ENCODE measurements around the gene RSPH1.

Gene RSPH1

DNA sequence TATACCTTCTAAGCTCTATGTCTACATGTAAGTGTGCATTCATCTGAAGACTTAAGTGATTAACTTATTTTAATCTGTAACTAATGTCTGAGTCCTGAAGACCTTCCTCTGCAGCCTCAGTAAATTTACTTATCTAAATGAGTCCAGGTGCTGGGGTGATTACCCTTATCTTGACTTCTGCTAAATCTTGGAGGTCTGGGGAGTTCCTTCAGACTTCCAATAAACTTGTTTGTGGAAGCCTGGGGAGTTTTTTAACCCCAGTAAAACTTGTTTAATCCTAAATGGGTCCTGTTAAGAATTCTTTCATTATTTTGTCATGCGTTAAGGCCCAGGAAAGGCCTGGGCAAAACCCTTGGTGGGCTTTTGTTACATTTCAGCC is 37.0 kb downstream of the RSPH1 start:
- in situ Hi-C loops (cut with HindIII; ENCODE audit: low pct_ligation_motif_present, low pct_unique_long_range_greater_than_20kb, low sequenced_read_pairs) = no loop called here
- DNase-seq = no peak

- in situ Hi-C loops (cut with HindIII; ENCODE audit: low pct_ligation_motif_present, low pct_unique_long_range_greater_than_20kb, low sequenced_read_pairs) = no loop called here
- no peak for DNase-seq
These were observed 39.6 kb downstream of the RSPH1 start for GRCh38 chr21:42456457-42456856.

GRCh38 chr21:42455754-42456440 is 40.1 kb downstream of the RSPH1 start:
- no peak for DNase-seq
- in situ Hi-C loops (cut with HindIII; ENCODE audit: low pct_ligation_motif_present, low pct_unique_long_range_greater_than_20kb, low sequenced_read_pairs) = no loop called here

DNA sequence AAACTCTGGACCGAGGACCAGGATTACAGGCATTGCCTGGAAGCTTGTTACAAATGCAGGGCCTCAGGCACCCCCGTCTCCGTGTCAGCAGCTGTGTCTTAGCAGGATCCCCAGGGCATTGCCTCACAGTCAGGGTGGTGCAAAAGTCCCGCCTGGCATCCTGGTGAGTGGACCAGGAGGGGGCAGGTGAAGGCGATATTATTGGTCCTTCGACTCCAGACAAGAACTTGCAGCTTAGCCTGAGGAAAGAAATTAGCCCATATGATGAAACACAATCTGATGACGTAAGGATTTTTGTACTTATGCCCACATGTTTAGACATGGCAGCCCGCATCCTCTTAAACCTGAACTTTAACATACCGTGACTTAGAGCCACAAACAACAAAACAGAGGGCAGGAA is 40.8 kb downstream of the RSPH1 start:
- in situ Hi-C loops (cut with HindIII; ENCODE audit: low pct_ligation_motif_present, low pct_unique_long_range_greater_than_20kb, low sequenced_read_pairs) = no loop called here
- DNase-seq = no peak

GRCh38 chr21:42454786-42455185 is 41.2 kb downstream of the RSPH1 start:
- no peak for DNase-seq
- in situ Hi-C loops (cut with HindIII; ENCODE audit: low pct_ligation_motif_present, low pct_unique_long_range_greater_than_20kb, low sequenced_read_pairs) = no loop called here

DNA sequence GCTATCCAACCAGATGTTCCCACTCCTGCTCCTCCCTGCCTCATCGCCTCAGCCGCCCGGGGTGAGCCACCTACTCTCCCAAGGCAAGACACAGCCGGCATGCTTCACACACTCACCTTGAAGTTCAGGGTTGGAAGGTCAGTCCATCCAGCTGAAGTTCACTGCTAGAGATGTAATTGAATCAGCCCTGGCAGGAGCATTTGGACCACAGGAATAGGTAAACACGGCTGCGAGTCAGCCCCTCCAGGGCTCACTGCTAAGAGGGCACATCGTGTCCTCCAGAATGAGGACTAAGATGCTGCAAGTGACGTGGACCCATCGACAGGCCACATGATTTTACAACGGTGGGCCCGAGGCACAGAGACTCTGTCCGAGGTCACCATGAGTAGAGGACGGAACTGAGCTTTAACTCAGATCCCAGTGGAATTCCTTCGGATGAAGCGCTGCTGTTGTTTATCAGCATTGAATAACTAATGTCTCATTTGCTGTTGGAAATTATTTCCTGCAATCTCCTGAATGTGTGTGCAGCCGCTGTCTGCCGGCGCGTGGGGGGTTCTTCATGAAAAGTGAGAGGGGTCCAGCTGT is 41.9 kb downstream of the RSPH1 start:
- in situ Hi-C loops (cut with HindIII; ENCODE audit: low pct_ligation_motif_present, low pct_unique_long_range_greater_than_20kb, low sequenced_read_pairs) = no loop called here
- DNase-seq = no peak

DNA sequence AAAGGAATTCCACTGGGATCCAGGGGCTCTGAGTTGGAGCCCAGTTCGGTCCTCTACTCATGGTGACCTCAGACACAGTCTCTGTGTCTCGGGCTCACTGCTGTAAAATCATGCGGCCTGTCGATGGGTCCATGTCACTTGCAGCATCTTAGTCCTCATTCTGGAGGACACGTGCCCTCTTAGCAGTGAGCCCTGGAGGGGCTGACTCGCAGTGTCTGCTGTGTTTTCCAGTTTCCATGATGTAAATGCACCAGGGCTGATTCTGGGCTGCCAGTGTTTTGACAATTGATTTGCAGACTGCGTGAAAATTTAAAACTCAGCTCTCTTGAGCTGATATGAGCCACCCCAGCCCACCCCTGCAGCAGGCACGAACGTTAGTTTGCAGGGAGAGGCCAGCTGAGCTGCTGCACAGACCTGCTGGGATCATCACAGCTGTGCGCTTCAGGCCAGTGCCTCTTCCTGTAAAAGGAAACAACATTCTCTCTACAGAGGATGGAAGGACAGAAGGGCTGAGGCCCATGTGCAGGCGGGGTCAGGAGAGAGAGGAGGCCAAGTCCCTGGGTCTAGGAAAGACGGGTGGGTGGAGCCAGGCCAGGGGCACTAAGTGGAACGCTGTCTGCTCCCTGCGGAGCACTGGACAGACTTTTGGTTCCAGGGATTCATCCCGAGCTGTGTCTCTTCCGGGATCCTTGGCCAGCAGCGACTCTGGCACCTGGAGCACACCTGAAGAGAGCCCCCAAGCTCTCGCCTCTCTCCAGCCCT is 42.6 kb downstream of the RSPH1 start:
- no peak for DNase-seq
- in situ Hi-C loops (cut with HindIII; ENCODE audit: low pct_ligation_motif_present, low pct_unique_long_range_greater_than_20kb, low sequenced_read_pairs) = no loop called here

- DNase-seq = no peak
- in situ Hi-C loops (cut with HindIII; ENCODE audit: low pct_ligation_motif_present, low pct_unique_long_range_greater_than_20kb, low sequenced_read_pairs) = no loop called here
These were observed 43.4 kb downstream of the RSPH1 start for GRCh38 chr21:42452401-42453223.

- no peak for DNase-seq
- in situ Hi-C loops (cut with HindIII; ENCODE audit: low pct_ligation_motif_present, low pct_unique_long_range_greater_than_20kb, low sequenced_read_pairs) = no loop called here
These were observed 44.1 kb downstream of the RSPH1 start for GRCh38 chr21:42451941-42452340.

GRCh38 chr21:42448686-42449085 is 47.3 kb downstream of the RSPH1 start:
- in situ Hi-C loops (cut with HindIII; ENCODE audit: low pct_ligation_motif_present, low pct_unique_long_range_greater_than_20kb, low sequenced_read_pairs) = no loop called here

DNA sequence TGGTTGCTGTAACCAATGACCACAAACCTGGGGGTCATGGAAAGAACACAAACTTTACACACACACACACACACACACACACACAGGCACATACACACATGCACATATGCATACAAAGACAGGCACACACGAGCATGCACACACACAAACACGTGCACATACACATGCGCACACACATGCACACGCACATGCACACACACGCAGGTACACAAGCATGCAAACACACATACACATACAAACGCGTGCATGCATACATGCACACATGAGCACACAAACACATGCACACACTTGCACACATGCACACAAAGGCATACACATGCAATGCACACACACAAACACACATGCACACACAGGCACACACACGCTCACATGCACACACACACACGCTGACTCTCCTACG is 48.3 kb downstream of the RSPH1 start:
- in situ Hi-C loops (cut with HindIII; ENCODE audit: low pct_ligation_motif_present, low pct_unique_long_range_greater_than_20kb, low sequenced_read_pairs) = no loop called here
- DNase-seq = no peak

More at GRCh38 chr21:42448686-42449085, 47.3 kb downstream of the RSPH1 start:
- DNase-seq = no peak

GRCh38 chr21:42447182-42447581 is 48.8 kb downstream of the RSPH1 start:
- no peak for DNase-seq
- in situ Hi-C loops (cut with HindIII; ENCODE audit: low pct_ligation_motif_present, low pct_unique_long_range_greater_than_20kb, low sequenced_read_pairs) = no loop called here

GRCh38 chr21:42446531-42446930 is 49.5 kb downstream of the RSPH1 start:
- in situ Hi-C loops (cut with HindIII; ENCODE audit: low pct_ligation_motif_present, low pct_unique_long_range_greater_than_20kb, low sequenced_read_pairs) = no loop called here
- no peak for DNase-seq

GRCh38 chr21:42445311-42445710 is 50.7 kb downstream of the RSPH1 start:
- in situ Hi-C loops (cut with HindIII; ENCODE audit: low pct_ligation_motif_present, low pct_unique_long_range_greater_than_20kb, low sequenced_read_pairs) = no loop called here
- DNase-seq = no peak

- in situ Hi-C loops (cut with HindIII; ENCODE audit: low pct_ligation_motif_present, low pct_unique_long_range_greater_than_20kb, low sequenced_read_pairs) = no loop called here
These were observed 51.3 kb downstream of the RSPH1 start for GRCh38 chr21:42444745-42445059.

GRCh38 chr21:42443876-42444744 is 51.9 kb downstream of the RSPH1 start:
- in situ Hi-C loops (cut with HindIII; ENCODE audit: low pct_ligation_motif_present, low pct_unique_long_range_greater_than_20kb, low sequenced_read_pairs) = no loop called here
- DNase-seq = no peak

More at GRCh38 chr21:42444745-42445059, 51.3 kb downstream of the RSPH1 start:
- no peak for DNase-seq

GRCh38 chr21:42443181-42443785 is 52.7 kb downstream of the RSPH1 start:
- DNase-seq = no peak
- in situ Hi-C loops (cut with HindIII; ENCODE audit: low pct_ligation_motif_present, low pct_unique_long_range_greater_than_20kb, low sequenced_read_pairs) = no loop called here

DNA sequence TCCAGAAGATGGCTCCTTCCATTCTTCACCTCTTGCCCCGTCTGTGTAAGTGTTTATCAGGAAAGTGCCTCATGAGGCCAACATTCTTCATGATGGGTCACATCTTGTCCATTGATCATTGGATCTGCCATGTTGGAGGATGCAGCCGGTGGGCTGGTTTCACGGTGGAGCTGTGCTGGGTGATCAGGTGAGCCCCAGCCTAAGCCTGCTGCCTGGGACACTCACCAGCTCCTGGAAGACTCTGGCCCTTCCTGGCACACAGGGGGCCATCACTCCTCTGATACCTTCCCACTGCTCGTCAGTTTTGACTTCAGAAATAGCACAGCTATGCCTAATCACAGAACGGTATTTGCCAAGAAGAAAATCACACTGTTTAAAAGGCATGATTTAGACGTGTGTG is 54.1 kb downstream of the RSPH1 start:
- in situ Hi-C loops (cut with HindIII; ENCODE audit: low pct_ligation_motif_present, low pct_unique_long_range_greater_than_20kb, low sequenced_read_pairs) = no loop called here
- DNase-seq = no peak

Measured in ACHN (cell line).